NCI-H1105 (cell line): ENCODE data around the gene TBCCD1.
A peak's percentile ranks its signal among the peaks of the same experiment; 100 is the strongest.
"Not testable (repeated sequence)": the region's sequence is repeated elsewhere in the genome, so short reads cannot be mapped to it uniquely, and the experiment has no call there.

Experiments used
- DNase-seq: peaks from one replicate; lab custom pipeline; 2025; lab: John Stamatoyannopoulos, UW

TBCCD1 gene

DNA sequence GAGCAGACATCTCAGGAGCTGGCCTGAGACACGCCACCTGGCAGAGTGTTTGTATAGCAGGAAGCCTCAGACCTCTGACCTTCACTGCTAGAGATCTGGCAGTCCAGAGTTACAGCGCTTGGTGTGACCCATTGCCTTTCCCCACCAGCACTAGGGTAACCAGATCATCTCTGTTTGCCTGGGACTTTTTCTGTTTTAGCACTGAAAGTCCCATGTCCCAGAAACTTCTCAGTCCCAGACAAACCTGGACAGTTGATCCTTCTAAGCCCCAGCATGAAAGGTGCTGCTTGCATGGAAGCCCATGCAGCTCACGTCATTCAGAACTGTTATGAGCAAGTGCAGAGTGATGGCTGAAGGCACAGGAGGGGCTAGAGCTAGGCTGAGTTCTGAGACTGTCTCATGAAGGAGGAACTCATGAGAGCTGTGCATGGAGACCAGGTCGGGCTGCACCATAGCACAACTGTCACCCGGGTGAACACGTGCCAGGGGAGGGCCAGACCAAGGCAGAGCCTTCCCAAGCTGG is 27.5 kb upstream of the TBCCD1 start:
- DNase-seq = no peak

DNA sequence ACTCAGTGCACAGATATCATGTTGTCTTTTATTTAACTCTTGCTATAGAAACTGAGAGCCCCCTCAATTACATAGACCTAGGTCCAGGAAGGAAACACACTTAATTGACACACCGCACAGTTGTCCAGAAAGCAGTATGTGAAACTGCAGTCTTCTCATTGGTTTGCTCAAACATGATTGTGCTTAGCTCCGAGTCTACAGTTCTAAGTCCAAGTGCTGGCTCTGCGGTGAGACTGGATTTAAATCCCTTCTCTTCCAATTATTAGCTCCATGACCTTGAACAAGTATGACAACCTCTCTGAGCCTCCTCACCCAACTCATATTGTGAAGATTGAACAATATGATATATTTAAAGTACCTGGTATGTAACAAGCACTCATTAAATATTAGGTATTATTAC is 26.7 kb upstream of the TBCCD1 start:
- no peak for DNase-seq

DNA sequence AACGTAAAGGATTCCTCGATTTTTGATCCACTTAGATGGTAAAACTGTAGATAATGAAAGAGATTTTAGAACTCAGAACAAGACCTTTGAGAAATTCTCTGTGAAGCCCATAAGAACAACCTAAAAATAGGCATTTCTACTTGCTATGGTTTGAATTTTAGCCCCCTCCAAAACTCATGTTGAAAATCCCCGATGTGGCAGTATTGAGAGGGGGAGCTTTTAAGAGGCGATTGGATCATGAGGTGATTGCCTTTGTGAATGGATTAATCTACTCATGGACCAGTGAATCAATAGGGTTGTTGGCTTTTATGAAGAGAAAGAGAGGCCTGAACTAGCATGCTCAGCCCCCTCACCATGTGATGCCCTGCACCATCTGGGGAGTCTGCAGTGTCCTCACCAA is 25.5 kb upstream of the TBCCD1 start:
- no peak for DNase-seq

DNA sequence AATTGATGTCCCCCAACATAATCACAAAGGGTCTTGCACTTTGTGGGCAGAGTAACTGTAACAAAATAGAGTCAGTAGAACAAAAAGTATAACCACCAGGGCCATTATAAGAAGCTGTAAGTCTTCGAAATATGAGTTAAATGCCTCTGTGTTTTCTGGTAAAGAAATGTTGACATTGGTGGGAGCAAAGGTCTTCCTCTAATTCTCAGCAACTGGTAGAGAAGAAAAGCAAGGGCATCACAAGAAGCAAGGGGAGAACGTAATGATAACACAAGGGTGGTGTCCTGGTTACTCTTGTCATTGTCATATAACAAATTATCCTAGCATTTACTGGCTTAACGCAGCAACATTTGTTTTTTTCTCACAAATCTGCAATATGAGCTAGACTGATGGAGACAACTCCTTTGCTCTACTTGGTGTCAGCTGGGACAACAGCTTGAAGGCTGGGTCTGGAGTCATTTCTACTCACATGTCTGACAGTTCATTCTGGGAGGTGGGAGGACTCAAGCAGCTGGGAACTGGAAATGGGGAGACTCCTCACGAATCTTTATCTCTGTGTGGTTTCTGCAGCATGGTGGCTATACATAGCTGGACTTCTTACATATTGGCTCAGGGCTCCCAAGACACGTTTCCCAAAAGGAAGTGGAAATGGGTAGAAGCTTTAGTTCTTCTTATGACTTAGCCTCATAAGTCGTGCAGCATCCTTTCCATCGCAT is 23.6 kb upstream of the TBCCD1 start:
- DNase-seq = no peak

DNA sequence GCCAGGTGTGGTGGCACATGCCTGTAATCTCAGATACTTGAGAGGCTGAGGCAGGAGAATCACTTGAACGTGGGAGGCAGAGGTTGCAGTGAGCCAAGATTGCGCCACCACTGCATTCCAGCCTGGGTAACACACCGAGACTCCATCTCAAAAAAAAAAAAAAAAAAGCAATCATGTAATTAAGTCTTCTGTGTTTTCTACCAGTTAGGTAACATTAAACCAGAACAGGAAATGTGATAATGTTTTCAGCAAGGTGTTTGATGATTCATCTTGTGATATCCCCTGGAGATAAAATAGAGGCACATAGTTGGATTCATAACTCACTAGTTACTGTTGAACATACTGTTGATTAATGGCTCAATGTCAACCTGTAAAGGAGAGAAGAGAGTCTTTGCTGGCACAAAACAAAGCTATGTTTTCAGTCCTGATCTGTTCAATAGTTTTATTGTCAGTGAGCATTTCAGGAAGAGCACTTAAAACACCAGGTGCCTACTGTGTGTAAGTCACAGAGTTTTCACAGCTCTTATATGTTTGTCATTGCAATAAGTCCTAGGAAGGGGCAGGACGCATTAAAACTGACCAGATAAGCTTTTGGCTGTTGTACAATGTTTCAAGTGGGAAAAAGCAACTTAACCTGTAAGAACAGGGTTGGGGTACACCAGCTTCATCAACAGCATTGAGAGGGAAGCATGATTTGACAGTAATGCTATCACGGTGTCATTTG is 22.9 kb upstream of the TBCCD1 start:
- DNase-seq = no peak

DNA sequence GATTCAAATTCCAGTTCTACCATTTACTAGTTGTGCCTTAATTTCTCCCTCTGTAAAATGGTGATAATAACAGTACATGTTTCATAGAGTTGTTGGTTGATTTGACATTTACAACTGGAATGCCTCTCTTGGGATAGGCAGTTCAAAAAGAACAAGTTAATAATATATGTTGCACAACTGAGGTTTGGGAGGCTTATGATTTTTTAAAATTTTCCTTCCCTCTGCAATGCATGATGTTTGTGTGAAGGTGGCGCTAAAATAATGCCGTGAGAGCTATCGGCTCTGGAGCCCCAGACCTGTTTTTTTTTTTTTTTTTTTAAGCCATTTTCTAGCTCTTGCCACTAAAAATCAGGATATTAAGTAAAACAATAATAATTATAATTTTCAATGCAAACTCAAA is 22.0 kb upstream of the TBCCD1 start:
- DNase-seq = no peak

DNA sequence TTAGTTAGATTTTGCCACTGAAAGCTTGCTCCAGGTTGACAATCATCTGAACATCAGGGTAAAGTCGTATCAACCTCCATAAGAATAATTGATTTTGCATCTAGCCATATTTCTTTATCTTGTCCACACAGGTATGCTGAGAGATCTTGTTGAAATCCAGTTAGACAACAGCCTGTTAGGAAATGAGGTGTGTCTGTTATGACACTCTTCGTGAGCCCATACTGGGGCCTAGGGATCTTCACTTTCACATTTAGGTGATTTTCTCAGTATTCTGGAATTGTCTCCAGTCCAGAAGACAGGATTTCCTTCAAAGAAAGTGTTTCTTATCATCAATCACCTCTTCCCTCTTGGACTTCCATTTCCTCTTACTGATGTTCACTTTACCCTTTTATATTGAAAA is 21.5 kb upstream of the TBCCD1 start:
- no peak for DNase-seq

DNA sequence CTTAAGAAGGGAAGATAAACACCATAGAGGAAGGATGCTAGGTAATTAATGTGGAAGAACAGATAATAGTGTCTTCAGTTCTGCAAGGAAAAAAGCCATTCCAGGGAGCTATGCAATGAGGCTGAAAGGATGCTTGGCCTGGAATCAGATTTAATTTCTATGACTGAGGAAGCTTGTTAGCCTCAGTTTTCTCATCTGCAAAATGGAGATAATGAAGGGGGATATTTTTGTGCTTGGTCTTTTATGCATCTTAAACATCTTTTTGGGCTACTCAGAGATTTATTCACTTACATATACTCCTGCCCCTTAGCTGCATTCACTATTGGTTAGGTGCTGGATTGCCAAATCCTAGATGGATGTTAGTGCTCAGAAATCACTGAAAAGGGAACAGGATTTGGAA is 20.0 kb upstream of the TBCCD1 start:
- no peak for DNase-seq

DNA sequence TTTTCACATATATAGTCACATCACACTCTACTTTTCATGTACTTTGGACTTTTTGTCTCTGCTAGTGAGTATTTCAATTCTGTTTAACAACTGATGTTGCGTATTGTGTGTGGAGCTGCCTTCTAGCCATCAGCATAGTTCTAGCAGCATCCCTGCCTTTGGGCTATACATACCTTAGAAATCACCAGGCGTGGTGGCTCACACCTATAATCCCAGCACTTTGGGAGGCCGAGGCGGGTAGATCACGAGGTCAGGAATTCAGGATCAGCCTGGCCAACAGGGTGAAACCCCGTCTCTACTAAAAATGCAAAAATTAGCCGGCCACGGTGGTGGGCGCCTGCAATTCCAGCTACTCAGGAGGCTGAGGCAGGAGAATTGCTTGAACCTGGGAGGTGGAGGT is 19.1 kb upstream of the TBCCD1 start:
- not testable (repeated sequence) for DNase-seq

DNA sequence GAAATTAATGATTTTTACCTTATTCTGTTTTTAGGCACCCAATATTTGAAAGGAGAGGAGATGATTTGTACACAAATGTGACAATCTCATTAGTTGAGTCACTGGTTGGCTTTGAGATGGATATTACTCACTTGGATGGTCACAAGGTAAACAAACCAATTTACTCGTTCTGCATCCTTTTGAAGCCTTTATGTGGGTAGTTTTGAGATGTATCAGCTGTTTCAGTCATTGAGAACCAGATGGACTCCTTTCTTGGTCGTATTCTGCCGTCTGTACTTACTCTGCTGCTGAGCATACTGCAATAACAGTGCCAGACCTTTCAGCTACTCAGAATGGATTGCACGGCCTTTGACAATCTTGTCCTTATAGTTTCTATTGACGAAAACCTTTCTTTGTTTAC is 16.7 kb upstream of the TBCCD1 start:
- no peak for DNase-seq

DNA sequence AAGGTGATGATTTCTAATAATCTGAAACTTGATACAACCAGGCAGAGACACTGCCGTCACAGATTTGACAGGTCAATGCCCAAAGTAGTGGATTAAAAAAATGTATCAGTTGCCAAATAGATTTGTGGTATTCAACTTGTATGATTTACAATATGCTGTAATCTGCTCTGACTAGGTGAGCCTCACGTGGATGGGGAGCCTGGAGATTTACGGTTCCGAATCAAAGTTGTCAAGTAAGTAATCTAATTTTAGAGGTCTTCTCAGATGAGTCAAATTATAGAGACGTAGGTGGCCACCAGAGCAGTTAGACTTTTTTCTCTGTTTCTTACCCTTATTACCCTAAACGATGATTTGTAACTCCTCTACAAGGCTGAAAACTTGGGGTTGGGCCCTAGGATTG is 15.4 kb upstream of the TBCCD1 start:
- DNase-seq = no peak

DNA sequence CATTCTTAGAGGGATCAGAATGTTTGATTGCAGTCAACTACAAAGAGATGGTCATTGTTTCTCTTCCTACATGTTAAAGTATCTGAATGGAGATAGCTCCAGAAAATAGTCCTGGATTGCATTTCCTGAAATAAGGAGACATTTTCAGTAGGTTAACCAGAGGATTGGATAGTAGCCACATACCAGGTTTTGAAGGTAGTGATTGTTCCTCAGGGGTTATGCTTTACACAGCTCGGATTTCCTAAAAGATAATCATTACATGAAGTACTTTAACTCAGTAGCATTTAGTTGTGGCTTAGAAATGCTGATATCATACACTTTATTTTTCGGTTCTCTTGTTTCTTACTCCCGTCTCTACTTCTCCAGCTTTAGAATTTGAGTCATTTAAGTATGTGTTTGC is 13.6 kb upstream of the TBCCD1 start:
- DNase-seq = no peak

DNA sequence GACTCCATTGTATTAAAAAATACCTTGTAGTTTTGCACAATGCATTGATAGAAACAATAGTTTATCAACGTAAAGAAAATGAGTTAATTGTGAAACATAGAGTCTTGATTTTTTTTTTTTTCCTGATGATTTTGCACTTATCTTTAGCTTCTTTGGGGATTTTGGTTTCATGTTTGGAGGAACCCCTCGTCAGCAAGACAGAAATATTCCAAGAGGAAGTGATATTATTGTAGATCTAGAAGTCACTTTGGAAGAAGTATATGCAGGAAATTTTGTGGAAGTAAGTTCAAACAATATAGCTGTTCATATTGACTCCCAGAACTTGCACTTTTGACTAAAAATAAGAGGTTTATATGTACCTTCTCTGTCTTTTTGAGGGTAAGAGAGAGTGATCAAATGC is 10.4 kb upstream of the TBCCD1 start:
- no peak for DNase-seq

DNA sequence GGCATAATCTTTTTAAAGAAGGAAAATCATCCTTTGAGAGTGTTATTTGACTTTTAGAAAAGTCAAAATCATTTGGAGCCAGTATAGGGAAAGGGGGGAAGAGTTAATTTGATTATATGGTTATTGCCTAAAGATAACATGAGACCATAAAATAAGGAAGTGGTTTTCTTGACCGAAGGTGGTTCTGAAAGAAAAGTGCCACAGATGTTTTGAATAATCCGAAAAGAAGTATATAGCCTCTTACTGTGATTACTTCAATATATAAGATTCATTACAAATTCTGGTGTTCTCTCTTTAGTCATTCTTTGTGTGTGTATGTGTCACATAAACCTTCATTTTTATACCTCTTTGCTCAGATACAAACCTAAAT is 4.5 kb upstream of the TBCCD1 start:
- no peak for DNase-seq

DNA sequence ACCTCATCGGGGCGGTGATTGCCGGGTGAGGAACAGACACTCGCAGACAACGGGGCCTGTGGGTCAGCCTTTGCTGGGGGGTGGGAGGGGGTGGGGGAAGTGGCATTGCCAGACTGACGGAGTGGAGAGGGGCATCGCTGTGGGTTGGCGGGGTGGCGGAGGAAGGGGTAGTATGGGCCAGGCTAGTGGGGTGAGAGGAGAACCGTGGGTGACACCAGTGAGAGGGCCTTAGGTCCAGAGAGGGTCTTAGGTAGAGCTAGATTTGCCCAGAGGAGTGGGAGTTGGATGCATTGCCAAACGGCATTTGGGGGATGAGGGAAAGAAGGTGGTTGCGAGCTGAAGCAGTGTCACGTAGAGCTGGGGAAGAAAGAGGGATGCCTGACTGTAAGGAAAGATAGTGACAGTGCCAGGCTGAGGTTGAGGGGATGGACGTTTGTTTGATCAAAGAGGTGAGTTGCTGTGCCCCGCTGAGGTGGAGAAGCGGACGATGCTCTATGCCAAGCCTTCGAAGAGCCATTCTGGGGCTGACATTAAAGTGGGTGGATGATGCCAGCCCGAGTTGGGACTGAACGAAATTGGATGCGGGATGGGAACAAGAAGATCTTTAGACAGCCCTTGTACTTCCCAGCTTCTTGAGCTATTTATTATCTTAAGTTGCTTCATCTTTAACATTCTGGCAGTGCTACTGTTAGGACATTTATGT is 4.0 kb upstream of the TBCCD1 start:
- DNase-seq = no peak

DNA sequence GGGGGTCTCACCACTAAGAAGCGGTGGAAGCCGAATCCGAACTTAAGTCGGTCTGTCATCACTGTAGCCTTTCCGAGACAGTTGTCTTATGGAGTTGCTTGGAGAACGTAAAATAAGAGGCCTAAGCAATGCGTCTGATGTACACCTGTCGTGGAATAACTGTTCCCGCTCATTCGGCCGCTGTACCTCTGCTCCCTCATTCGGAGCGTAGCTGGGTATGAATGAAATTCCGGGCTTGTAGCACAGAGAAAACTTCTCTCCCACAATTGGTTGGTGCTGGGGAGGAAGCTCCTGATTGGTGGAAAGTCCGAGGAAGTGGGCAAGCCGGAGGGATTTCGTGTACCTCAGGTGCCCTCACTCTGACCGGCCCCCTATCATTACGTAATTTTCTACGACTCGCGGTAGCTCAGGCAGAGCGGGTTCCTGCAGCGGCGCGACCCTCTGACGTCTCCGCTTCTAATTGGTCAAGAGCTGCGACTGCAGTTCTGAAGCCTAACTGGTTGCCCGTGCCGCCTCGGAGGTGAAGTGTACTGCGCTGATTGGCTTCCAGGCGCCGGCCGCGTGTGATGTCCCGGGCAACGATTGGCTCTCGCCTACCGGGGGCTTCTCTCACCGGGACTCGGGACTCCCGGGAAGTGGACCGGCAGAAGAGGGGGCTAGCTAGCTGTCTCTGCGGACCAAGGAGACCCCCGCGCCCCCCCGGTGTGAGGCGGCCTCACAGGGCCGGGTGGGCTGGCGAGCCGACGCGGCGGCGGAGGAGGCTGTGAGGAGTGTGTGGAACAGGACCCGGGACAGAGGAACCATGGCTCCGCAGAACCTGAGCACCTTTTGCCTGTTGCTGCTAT is 3.2 kb upstream of the TBCCD1 start, which contains the start of gene DNAJB11:
Gene DNAJB11, plus strand, starts transcription at position 625 of the 845 bp plus-strand sequence. Its CDS starts 178 bp downstream, at position 803.
- DNase-seq = peak; percentile 100

DNA sequence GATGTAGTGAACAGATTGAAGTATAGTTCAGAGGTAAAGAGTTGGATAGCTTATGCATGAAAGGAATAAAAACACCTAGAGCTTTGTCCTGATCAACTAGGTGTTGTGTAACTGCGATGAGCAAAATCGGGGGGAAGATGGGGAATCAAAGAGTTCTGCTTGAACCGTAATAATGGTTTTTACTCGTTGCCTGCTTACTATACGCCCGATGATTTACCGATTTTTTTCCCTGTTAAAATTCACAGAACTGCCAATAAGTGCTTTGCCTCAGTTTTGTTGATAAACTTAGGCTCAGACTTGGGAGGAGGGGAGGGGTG is 2.6 kb upstream of the TBCCD1 start:
- DNase-seq = no peak

DNA sequence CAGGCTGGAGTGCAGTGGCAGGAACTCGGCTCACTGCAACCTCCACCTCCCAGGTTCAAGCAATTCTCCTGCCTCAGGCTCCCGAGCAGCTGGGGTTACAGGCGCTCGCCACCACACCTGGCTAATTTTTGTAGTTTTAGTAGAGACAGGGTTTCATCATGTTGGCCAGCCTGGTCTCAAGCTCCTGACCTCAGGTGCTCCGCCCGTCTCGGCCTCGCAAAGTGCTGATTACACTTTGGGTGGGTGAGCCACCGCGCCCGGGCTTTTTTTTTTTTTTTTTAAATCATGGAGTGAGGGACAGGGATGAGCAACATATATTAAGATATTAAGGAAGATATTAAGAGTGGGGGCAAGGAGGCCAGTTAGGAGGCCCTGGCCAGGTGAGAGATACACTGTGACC is 2.2 kb upstream of the TBCCD1 start:
- not testable (repeated sequence) for DNase-seq

DNA sequence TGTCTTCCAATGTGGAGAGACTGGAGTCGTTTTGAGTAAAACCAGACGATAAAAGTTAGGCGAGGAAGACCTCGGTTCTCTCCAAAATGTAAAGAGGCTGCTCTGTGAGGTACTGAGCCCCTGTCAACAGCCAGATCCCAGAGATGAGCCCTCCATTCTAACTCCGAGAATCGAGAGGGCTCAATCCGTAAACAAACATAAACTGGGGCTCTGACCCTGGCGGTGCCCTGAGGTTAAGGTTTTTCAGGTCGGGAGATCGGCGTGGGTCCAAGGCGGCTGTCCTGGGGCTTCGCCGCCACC is 417 bp downstream of the TBCCD1 start:
- DNase-seq = no peak

DNA sequence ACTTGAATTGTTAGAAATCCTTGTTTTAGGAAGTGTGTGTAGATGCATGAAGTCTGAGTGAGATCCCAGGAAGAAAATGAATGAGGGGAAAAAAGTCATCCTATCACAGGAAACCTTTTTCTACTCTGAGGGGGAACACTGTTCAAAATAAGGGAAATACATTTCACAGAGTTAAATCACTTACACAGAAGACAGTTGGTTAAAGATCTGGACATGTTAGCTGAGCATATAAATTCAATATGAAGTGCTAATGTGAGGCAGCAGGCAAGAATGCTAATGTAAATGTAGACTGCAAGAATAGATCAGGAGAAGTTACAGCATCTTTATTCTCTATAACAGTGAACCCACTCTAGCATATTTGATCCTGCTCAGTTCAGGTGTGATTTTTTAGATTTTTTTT is 2.6 kb downstream of the TBCCD1 start:
- DNase-seq = no peak

DNA sequence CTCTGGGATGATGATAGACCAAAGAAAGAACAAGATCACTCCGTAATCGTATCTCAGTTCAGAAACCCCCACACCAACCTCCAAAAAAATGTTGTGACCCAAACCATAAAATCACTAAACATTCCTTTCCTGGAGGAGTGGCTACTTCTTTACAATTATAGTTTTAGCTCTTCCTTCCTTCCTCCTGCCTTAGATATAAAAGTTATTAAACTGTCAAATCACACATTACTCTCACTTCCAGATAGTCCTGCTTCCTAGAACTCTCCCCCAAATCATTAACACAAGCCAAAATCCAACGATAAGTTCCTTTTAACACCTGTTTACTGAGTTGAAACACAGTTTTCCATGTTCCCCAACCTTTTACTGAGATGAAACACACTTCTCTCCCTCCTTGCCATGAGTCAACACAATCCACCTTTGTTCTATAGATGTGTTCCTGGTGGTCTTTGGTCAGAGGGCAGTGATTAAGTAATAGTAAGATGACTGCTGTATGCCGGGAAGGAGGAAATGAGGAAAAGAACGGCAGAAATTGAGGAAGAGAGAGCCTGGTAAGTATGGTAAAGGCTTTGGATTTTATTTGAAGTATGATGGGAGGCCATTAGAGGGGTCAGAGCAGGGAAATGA is 14.6 kb downstream of the TBCCD1 start:
- no peak for DNase-seq

DNA sequence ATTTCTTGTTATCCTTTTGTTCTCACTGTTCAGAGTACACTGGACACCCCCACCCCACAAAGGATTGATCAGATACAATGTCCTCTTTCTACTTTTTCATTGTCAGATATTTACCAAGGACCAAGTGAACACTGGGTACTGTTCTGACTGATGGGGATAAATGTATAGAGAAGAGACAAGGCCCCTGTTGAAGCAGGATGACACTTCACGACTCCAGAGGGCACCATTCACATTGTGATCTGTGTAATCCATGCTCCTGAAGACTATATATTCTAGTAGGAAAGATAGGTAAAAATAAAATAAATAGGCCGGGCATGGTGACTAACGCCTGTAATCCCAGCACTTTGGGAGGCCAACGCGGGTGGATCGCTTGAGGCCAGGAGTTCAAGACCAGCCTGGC is 15.8 kb downstream of the TBCCD1 start:
- no peak for DNase-seq
